ENCODE results near the gene PHF21A.
"Not testable (repeated sequence)": the region's sequence is repeated elsewhere in the genome, so short reads cannot be mapped to it uniquely, and the experiment has no call there.

Gene PHF21A

DNA sequence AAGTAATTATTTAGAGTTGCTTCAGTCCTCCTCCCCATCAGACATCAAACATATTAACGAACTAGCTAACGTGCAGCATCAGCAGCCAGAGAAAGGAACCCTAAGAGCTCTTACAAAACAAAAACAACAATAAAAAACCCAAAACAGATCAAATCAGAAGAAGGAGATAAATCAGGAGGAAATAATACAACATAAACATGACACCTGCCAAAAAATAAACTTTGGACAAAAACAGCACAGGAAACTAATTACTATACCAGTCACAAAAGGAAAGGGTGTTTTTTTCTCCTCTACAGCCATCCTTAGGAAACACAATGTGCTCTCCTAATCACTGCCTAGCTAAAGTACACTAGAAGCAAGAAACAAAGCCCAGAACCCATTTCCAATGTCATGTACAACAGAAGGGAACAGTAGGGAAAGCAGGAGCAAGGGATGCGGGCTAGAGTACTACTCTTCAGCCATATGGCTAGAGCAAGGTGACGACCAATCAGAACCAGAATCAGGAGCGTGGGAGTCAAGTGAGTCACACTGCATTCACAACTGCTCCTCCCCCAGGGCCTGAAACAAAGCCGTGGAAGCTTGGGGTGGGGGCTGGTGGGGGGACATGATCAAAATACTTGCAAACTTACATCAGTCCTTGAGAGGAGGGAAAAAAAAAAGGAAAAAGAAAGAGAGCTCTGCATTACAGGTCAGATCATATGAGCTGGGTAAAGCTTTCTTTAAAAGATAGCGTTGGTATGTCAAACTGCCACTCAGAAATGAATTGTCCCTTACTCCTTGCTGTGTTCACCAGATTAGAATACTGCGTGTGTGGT, 138.4 kb downstream of the PHF21A start:
- DNase-seq (ENCODE audit: low read depth): peak; percentile 36

DNA sequence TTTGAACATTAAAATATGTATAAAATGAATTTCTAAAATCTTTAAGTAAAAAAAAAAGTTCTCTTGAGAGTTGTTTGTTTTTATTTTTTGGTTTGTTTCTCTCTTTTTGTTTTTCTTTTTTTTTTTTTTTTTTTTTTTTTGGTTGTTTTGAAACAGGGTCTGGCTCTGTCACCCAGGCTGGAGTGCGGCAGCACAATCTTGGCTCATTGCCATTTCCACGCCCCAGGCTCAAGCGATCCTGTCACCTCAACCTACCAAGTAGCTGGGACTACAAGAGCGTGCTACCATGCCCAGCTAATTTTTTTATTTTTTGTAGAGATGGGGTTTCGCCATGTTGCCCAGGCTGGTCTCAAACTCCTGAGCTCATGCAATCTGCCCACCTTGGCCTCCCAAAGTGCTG, 139.4 kb downstream of the PHF21A start:
- DNase-seq (ENCODE audit: low read depth): not testable (repeated sequence)

DNA sequence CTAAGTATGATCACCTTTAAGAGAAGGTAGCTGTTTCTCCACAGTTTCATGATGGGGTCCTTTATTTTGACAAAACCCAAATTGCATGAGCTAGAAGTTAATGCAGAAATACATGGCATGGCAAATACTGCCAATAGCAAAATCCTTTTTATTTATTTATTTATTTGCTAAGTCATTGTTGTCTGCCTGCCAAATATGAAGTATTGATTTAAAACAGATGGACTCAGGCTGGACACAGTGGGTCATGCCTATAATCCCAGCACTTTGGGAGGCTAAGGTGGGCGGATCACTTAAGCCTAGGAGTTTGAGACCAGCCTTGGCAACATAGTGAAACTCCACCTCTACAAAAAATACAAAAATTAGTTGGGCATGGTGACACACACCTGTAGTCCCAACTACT, 146.4 kb downstream of the PHF21A start:
- DNase-seq (ENCODE audit: low read depth): no peak

DNA sequence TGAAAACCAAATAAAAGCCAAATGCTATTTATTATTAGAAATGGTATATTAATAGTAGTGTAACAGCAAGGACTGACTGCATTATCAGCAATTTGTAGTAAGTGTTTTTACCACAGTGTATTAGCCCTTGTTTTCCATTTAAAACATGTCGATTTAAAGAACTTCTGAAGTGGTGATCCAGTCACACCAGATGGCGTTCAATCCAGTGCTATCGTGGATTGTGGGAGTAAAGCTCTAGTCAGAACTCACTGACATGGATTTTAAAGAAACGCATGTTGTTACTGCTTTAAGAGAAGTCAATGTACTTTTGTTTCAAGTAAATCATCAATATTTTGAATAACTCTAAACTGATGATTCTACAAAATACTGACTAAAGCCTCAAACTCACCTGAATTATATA, 147.7 kb downstream of the PHF21A start:
- no peak for DNase-seq (ENCODE audit: low read depth)

DNA sequence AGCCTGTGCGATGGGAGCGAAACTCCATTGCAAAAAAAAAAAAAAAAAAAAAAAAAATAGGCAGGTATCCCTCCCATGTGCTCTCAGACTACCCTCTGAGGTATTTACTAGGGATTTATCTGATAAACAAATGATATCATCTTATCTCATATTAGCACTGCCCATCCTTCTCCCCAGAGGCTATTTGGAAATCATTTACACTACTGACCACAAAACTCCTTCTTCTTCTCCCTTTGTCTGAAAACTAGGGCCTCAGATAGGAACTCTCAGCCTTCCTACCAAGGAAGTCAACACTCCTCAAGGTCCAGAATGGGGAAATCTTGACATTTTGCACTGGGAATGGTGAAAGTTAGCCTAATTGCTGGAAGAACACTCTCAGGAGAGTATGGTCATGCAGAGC, 152.4 kb downstream of the PHF21A start:
- DNase-seq (ENCODE audit: low read depth): no peak

DNA sequence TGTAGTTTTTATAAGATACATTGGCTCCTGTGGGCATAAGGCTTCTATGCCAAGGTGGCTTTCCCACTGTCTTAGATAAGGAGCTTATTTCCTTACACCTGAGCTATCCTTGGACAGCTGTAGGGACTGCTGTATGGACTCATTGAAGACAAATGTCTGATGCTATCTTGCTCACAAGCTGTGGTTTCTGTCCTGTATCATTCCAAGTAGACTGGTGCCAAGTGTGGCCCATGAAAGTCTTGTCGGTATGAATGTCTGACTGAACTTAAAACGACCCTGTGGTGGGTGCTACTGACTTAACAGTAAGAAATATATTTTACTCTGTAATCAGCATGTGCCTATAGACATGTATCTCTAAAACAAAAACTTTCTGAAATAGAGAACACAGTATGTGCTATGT, 153.7 kb downstream of the PHF21A start:
- DNase-seq (ENCODE audit: low read depth): no peak

DNA sequence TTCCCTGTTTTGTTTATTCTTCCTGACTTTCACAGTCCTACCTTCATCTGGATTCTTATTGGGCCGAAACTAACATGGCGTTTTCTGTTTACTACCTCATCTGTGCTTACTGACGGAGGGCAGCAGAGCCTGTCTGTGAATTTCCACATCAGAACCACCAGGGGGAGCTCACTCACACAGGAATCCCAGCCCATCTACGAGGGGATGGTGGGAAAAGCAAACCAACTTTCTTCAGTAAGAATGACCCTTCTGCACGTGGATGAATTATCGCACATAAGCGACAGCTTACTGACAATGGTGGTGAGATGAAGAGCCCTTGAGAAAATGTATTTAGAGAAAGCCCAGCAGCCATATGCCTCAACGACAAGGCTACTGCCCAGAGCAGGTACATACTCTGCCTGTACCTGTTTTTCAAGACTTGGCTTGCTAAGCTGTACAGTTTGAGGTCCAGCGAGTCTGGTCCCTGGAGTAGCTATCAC, 156.3 kb downstream of the PHF21A start:
- DNase-seq (ENCODE audit: low read depth): peak; percentile 30

DNA sequence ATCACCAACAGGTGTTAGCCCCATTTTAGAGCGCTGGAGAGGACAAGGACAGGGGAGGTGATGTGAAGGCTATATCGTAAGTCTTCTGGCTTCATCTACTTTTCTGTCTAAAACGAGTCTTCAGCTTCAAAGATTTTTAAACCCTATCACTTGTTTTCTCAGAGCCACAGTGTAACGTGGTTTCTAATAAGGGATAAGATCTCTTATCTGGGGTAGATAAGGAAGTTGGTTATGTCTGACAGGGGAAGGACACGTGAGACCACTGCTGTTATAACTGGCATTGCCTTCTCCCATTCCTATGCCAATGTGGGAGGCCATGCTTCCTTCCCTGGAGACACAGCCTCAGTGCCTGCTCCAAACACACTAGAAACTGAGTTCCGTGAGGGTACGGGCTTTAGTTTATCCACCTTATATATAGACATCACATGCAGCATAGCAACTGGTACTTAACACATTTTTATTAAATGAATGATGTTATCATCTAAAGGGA, 159.5 kb downstream of the PHF21A start:
- DNase-seq (ENCODE audit: low read depth): no peak

DNA sequence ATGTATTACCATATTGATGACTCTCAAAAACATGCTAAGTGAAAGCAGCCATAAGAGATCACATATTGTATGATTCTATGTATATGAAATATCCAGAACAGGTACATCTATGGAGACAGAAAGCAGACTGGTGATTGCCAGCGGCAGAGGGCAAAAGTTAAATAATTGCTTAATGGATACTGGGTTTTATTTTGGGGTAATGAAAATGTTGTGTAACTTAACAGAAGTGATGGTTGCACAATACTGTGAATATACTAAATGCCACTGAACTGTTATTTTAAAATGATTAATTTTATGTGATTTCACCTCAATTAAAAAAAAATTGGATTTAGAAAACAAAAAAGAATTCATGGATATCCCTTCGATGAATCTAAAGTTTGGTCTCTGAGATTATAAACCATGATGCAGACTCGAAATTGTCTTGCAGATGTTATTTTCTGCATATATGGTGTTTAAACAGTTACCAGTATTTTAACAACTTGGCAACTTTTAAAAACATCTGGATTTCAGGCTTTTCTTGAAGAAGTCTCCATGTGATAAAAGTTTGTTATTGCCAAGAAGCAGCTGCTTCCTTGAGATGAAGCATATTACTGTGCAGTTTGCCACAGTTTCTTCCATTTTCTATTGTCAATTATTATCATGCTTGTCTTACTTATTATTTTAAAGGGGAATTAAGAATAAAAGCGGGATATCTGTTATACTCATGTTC, 160.7 kb downstream of the PHF21A start:
- DNase-seq (ENCODE audit: low read depth): no peak

DNA sequence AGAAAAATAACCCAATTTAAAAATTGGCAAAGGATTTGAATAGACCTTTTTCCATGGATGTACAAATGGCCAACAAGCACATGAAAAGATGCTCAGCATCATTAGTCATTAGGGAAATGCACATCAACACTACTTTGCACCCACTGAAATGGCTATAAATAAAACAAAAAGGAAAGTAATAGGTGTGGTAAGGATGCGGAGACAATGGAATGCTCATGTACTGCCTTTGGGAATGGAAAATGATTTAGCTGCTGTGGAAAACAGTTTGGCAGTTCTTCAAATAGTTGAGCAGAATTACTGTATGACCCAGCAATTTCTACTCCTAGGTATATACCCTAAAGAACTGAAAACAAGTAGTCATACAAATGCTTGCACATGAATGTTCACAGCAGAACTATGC, 161.4 kb downstream of the PHF21A start:
- no peak for DNase-seq (ENCODE audit: low read depth)

DNA sequence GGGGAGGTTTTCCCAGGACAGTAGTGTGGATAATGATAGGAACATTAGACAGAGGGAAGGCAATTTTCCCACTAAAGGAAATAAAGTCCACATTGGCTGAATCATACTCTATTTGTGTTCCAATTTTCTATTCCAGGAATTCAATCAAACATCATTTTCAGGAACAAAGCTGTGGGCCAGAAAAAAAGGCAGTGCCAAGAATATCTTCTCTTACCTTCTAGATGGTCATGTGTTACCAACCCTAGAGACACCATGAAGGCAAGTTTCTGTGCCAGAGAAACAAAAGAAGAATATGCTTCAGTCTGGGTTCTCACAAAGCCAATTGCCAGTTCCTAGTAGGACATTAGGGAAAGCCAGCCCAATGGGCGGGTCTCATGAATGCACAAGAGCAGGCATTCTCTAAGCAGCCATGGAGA, 171.3 kb downstream of the PHF21A start:
- no peak for DNase-seq (ENCODE audit: low read depth)

DNA sequence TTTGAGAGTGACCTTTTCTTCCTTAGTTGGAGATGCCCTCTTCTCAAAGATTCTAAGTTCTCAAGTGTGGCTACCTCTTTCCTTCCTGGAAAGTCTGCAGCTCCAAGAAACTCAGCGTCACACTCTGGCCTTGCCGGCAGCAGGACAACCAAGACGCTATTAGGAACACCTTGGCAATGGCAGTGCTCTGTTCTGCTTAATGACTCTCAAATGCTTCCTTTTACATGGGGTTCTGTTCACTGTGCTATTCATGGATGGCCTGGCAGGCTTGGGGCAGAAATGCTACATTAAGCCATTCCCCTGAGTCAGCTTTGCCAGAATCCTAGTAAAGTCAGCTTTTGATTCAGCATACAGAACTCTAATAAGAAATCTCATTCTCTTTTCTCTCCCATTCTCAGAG, 172.9 kb downstream of the PHF21A start:
- DNase-seq (ENCODE audit: low read depth): no peak

DNA sequence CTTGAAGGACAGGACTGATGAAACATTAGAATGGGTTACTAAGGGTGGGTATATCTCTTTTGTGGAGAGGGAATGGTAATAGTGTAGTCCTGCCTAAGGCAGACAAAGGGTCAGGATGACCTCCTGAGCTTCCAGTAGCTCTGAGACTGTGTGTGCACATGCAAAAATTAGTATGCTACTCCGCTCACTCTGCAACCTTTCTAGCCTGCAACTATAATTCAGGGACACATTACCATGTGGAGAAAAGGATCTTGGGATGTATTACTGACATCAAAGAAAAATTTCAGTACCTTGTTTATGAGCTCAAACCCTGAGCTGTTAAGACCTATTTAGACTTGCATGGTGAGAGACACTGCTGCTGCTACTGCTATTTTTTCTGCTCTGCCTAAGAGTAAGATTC, 173.4 kb downstream of the PHF21A start:
- no peak for DNase-seq (ENCODE audit: low read depth)

DNA sequence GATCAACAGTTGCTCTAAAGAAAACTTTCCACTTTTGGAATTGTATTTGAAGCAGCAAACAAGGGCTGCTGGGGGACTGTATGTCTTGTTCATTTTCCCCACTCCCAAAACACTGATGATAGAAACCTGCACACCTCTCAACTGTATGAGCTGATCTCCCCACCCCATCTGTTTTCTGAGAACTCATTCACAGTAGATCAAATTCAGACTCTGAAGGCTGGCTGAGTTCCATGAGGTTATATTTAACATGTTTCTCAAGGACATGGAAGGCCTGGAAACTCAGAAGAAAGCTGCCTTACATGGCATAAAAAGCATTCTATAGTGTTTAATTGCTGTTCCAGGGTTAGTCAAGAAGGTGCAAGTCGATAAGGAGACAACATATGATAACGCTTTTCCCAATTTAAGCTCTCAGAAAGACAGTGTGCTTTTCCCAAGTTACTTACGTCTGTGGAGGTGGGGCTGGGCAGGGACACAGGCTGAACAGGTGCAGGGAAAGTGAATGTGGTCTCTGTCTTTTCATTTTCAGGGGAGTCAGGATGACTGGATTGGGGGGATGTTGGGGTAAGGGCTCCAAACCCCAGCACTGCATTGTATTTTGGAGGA, 175.8 kb downstream of the PHF21A start:
- DNase-seq (ENCODE audit: low read depth): no peak

DNA sequence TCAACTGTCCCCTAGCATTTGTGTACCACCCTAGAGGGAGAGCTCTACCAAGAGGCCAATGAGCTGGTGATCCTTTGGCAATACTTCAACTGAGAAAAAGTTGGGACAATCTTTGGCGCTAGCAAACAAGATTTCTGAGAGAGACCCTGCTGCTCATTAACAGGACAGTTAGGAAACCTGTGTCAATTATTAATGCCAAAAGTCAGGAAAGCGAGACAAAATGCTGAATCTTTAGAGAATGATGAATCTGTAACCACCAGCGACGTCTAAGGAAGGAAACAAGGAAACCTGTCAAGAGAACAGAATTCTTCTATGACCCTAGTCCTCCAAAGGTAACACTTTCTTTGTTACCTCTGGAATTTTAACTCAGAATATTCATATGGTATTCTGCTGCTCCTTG, 178.9 kb downstream of the PHF21A start:
- DNase-seq (ENCODE audit: low read depth): no peak

DNA sequence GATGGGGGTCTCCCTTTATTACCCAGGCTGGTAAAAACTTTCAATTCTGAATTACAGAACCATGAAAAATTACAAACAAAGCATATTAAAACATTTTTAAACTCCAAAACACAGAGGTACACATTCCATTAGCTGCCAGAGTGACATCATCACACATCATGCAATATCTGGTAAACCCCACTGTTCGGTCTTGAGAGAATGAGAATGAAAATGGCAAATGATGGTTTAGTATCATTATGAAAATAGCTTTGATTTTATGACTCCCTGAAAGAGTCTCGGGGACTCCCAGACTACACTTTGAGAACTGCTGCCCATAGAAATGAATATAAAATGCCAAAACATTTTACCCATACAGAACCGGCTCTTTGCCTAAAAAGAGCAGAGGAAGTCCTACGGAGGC, 180.0 kb downstream of the PHF21A start:
- no peak for DNase-seq (ENCODE audit: low read depth)

DNA sequence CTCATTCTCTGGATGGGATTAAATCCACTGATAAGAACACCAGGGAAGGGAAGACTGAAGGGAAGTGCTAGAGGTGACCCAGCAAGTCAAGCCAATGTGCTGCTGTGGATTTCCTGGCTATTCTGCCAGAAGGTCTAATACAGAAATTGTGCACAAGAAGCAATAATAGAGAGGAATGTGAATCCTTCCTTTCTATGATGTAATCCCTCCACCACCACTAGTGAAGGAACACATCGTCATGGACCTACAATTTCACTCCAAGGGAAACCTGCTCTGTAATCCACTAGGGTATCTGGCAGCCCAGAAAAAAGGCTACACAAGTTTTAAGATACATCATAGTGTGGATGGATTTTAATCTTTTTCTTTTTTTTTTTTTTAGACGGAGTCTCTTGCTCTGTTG, 181.4 kb downstream of the PHF21A start:
- DNase-seq (ENCODE audit: low read depth): no peak

DNA sequence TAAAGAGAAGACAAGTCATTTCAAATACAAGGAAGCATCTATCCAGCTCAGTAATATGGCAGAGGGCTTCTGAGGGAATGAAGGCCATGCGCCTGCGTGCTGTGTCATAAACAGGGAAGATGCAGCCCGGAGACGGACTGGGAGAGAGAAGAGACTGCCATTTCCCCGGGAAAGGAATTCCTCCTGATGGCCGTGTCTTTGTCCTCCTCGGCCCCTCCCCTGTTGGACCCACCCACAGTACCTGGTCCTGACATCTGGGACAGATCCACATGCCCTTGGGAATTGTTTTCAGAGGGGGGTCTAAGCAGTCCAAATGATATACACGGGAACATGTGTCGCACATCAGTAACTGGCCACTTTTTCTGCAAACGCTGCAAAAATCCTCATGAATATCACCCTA, 183.3 kb downstream of the PHF21A start:
- no peak for DNase-seq (ENCODE audit: low read depth)

DNA sequence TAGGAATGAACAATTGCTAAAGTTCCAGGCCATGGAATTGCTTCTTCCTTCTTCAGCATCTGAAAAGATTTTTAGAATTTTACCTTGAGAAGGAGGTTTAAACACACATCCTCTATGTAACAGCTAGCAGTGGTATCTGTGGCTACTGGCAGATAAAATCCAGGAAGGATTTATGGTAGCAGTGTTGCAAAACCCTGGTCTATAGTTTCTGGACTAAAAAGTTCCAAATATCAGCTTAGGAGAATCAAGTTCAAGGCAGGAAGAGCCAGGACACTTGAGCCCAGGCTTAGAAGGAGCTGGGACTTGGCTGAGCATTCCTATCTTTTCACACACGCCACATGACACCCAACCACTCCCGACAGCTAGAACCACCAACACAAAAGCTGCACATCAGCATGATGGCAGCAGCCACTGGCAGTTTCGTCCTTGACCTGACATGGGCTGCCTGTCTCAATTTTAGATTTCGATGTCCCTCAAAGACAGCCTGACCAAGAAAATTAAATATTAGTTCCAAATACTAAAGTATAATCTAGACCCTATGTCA, 184.7 kb downstream of the PHF21A start:
- DNase-seq (ENCODE audit: low read depth): no peak

DNA sequence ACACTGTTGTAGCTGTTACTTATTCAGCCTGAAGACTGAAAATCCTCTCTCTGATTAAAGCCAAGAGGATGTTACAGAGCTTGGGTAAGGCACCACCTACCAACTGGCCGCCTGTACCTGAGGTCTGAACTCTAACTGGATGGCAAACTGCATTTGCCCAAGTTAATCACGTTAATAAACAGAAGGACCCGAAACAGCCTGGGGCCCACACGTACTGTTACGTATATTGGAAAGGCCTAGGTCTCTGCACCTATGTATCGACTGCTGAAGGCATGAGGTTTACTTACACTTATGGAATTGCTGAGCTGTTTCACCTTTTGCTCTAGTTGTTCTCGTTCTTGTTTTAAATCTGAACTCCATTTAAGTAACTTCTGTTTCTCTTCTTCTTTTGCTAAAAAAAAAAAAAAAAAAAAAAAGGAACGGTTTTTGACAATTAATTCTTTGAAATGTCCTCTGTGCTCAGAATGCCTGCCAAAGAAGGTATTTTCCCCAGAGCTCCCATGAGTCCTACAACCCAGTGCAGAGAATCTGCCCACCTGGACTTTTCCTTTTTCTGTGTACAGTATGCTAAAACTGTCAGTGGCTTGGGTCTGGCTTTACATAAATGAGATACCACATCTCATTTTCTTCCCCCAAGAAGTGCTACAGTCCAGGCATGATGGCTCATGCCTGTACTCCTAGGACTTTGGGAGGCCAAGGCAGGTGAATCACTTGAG, 185.7 kb downstream of the PHF21A start:
- no peak for DNase-seq (ENCODE audit: low read depth)

DNA sequence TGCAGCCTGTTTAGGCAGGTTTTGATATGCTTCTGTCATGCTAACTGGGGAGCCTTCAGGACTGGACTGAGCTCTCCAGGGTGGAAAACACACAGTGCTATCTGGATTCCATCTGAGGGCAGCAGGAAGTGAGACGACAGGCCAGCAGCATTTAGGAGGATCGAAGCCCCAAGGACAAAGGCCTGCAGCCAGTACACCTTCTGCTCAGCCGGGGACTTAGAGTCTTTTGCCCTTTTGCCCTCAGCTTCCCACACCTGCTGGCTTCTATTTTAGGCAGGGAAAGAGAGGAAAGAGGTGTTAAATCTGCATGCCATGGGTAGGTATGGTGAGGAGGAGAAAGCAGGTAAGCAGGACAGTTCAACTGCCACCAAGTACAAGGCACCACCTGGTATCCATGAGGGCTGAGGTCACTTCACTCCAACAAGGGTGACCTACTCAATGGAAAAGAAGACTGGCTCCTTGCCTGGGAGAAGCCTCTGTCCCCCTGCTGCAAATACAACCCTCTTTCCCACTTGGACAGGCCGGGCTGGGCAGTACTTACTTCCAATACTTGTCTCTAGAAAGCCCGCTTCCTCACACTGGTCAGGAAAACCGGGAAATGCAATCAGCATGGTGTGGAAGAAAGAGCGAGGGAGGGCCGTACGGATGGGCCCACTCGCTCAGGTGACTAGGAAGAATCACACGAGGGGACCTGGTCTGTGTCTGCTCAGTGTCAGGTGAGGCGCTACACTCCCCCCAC, 186.5 kb downstream of the PHF21A start:
- no peak for DNase-seq (ENCODE audit: low read depth)
